HG03571 (cell line): ENCODE measurements around the gene CMTM4.

Source experiments
- ATAC-seq: cut with Tn5 transposase; IDR thresholded peaks from one replicate; pipeline ENCODE4 v1.9.1; 2021; ENCODE audit not compliant: unreplicated experiment

The CMTM4 gene

DNA sequence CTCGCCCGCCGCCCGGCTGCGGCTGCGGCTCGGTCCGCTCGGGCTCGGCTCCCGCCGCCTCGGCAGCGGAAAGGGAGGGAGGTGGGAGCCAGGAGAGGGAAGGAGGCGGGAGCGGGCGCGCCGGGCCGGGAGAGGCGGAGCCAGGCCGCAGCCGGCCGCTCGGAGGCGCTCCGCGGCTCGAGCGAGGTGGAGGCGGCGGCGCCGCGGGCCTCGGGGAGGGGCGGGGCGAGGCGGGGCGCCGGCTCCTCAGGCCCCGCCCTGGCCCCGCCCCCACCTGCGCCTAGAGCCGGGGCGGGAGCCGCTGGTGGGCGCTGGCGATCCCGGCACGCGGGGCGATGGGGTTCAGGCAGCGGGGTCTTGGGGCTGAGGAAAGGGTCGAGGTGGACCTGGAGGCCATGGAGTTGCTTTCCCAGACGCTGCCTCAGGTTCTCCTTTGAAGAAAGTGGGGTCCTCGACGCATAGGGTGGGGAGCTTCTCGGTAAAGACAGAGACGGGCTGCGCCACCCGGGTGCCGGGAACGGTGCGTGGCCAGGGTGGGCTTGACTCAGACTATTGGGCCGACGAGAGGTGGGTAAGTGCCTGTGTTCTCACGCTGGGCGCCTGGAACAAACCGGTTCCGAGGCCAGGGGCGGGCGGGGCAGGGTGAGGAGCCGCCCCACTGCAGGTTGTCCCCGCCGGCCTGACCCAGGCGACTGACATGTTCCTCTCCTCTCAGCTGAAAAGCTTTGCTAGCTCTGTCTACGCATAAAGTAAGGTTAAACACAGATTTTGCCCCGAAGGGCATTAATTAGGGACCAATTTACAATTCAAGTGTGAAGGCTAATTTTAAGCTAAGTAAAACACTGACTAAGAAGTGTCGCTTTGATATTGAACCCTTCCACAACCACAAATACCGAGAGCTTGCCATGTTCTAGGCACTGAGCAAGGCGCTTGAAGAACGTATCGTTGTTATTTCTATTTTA, at the start of gene CMTM4:
TSS of gene CMTM4 (minus strand) at position 75 of the 962 bp plus-strand sequence. CDS start 218 bp downstream, outside the sequence.
- no peak for ATAC-seq

- no peak for ATAC-seq
These were observed 49.5 kb upstream of the CMTM4 start for GRCh38 chr16:66746048-66746447.

GRCh38 chr16:66741950-66742808, 45.6 kb upstream of the CMTM4 start:
- ATAC-seq: no peak

- no peak for ATAC-seq
These were observed 44.8 kb upstream of the CMTM4 start for GRCh38 chr16:66741169-66741900.

DNA sequence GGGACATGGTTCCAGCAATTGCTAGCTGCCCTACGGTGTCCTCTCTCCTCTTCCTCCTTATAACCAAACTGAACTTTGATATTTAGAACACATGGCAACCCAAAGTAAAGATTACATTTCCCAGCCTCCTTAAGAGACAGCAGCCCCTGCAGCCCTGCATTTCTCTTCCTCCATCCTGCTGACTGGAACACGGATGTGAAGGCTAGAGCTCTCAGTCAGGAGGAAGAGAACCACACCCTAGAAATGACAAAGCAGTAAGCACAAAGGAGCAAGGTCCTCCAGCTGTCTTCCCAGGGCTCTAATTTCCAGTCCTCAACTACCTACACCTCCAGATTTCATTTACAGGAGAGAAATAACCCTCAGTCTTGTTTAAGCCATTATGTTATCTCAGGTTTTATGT, 44.0 kb upstream of the CMTM4 start:
- no peak for ATAC-seq

GRCh38 chr16:66740010-66740409, 43.5 kb upstream of the CMTM4 start:
- ATAC-seq: no peak

- ATAC-seq: no peak
These were observed 39.3 kb upstream of the CMTM4 start for GRCh38 chr16:66735891-66736290.

DNA sequence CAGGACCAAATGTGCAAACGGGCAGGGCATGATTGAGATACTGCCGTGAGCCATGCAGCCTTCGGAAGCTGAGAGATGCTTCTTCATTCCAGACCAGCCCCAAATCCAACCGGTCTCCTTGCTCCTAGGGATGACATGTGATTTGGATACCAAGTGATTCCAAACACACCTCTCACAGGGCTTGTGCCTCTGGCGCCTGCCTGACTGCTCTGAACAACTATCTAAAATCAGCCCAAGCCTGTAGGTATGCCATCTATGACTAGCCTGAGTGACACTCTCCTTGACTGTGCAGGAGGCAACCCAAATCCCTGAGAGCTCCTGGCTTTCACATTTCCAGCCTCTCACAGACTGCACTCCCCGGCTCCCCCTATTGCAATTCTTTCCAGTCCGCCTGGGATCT, 34.6 kb upstream of the CMTM4 start:
- no peak for ATAC-seq

- ATAC-seq: no peak
These were observed 32.3 kb upstream of the CMTM4 start for GRCh38 chr16:66728804-66729203.

GRCh38 chr16:66728117-66728787, 31.7 kb upstream of the CMTM4 start:
- no peak for ATAC-seq

DNA sequence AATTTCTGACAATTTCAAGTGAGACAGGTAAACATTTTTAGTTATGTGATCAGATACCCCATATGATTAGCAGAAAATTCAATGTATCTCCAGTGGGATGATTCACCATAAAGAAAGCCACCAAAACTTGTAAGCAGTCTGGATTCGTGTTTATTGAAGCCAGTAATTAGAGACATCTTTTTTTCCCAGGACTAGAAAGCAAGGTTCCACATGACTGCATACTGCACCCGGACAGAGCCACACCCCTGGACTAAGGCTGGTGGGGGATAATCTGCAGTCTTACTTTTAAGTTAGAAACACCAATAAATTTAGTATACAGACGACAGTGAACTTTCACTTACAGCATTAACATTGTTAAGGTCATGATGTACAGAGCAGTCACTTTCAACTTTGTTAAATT, 24.2 kb upstream of the CMTM4 start:
- no peak for ATAC-seq

GRCh38 chr16:66719246-66719645, 22.7 kb upstream of the CMTM4 start:
- ATAC-seq: no peak

GRCh38 chr16:66717776-66718175, 21.2 kb upstream of the CMTM4 start:
- ATAC-seq: no peak

DNA sequence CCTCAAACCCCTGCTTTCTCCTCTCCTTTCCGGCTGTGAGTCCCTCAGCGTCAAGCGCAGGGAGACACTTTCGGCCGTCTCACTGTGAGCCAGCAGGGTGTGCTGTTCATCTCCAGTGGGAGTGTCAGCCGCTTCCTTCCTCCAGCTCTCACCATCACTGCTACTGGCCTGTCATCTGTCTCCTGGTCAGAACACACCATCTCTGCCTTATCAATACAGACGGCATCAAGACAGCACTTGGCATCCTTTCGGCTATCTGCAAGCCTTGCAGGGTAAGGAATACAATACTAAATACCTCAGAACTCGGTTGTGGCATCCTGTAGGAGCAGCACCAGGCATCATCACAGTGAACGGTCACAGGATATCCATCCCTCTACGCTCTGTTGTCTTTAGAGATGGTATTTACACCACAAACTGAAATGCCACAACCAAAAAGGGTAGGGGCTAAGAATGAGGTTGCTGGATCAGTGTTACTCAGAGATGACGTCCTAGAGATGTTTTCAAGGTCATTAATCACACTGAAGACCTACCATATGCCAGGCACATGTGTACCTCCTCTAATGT, 20.7 kb upstream of the CMTM4 start:
- no peak for ATAC-seq

DNA sequence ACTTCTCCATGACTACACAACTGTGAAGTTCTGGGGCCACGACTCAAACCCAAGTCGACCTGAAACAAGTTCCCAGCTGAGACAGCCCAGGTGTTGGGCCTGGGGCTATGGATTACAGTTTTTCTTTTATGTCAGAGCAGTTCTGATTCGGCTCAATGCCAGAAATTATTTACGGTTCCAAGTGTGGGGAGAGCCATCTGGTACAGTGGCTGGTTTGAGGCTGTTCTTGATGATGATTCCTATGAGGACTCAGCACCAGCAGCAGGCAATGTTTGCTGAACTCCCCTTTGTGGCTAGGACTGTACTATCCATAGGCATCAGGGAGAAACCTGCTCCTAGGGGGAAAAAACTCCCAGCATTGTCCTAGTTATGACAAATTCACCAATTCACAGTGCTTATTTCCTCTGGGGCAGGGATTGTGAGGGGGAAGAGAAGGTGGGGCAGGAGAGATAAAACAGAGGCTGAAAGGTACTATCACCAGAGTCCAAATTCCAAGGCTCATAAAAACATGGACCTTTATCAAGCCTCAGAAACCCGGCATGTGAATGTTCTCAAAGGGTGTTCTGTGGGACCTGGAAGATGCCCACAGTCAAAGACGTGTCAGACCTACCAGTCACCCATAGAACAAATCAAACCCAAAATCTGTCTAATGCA, 18.2 kb upstream of the CMTM4 start:
- no peak for ATAC-seq

GRCh38 chr16:66714062-66714461, 17.5 kb upstream of the CMTM4 start:
- no peak for ATAC-seq

DNA sequence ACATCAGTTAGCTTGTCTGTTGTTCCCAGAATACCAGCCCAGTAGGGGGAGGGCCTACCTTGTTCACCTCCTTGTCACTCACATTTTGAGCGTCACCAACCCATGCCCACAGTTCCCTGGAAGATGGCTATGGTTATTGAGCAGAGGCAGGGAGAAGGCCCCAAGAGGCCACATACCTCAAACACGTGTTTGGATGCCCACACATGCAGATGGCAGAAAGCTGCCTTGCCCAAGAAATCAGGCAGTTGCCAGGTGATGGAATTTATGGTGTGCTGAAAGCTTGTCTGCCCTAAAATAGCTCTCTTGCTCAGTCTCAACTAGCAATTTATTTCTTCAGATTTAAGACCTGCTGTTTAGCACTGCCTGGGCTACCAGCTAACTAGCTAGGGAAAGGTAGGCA, 16.5 kb upstream of the CMTM4 start:
- ATAC-seq: no peak

- no peak for ATAC-seq
These were observed 16.0 kb upstream of the CMTM4 start for GRCh38 chr16:66712512-66712911.

- no peak for ATAC-seq
These were observed 15.0 kb upstream of the CMTM4 start for GRCh38 chr16:66711581-66711980.

DNA sequence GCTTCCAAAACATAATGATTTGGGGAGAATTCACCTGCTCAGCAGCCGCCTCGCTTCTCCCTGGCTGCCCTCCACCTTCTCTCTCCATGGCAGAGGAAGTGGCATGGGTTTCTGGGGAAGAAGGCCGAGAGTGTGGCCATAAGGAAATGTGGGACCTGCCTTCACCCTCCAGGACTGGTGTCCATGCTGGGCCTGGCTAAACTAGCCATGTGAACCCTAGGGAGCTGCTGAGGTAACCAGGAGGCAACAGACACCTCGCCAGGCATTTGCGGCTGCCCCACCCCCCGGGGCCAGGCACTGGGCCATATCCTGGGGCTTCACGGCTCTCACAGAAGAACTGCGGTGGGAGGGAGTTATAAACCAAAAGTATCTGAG, 9.9 kb upstream of the CMTM4 start:
- ATAC-seq: no peak
